SK-N-SH (cell line): Measurements from ENCODE around the gene CIT. TPM values are rescaled to one million over a fixed set of nuclear protein-coding genes. Genes with fewer than 3 reads are reported as not detected.

Experiments
- CTCF ChIA-PET: fragments of 300-600, 350-600 bp; formaldehyde crosslinking; extraction: SDS; loops from one replicate; lab custom pipeline; 2021; lab: Yijun Ruan, JAX
- POLR2A ChIA-PET: fragments of 350-600 bp; sonication (Branson Sonifier 250); formaldehyde crosslinking; extraction: SDS; loops from one replicate; lab custom pipeline; 2020; ENCODE audit warnings: antibody characterized with exemption, inconsistent platforms; lab: Yijun Ruan, JAX
- DNase-seq: peaks from one replicate; pipeline ENCODE4 v3.0.0; 2012
- H2AFZ ChIP-seq: fragments of 200-600 bp; sonication (generic); 2 replicates; pipeline ENCODE4 v1.8.1; 2016; ENCODE audit warnings: antibody characterized with exemption, mild to moderate bottlenecking, low read depth
- H3F3A ChIP-seq: fragments of 200-600 bp; sonication (generic); replicated peaks from 2 replicates; pipeline ENCODE3; 2016; ENCODE audit warnings: antibody characterized with exemption, mild to moderate bottlenecking; ENCODE audit not compliant: insufficient read depth
- H3K27ac ChIP-seq, 2 experiments: fragments of 200-500 bp in 1 of 2; fragments of 200-600 bp in 1 of 2; sonication (Bioruptor generic) in 1 of 2; sonication (generic), shearing (Covaris generic) in 1 of 2; 2 replicates each; pipeline versions ENCODE4 v1.5.1 to v1.6.1; 2014 to 2016; ENCODE audit warnings: low read depth in 2 of 2, inconsistent platforms in 1 of 2, low read length in 1 of 2, mild to moderate bottlenecking in 1 of 2, mixed read lengths in 1 of 2
- H3K27me3 ChIP-seq: fragments of 200-600 bp; sonication (generic), shearing (Covaris generic); 2 replicates; pipeline ENCODE4 v1.6.1; 2016; ENCODE audit warnings: mixed run types; ENCODE audit not compliant: insufficient read depth
- H3K36me3 ChIP-seq, 2 experiments: fragments of 200-500 bp in 1 of 2; fragments of 200-600 bp in 1 of 2; sonication (Bioruptor generic) in 1 of 2; sonication (generic) in 1 of 2; replicated peaks in 1 of 2; 2 replicates each; pipeline versions ENCODE3 to v1.5.1; 2014 to 2016; ENCODE audit warnings: low read length in 1 of 2, mild to moderate bottlenecking in 1 of 2; ENCODE audit not compliant: insufficient read depth in 2 of 2, control insufficient read depth in 1 of 2
- H3K4me1 ChIP-seq, 2 experiments: fragments of 200-500 bp in 1 of 2; fragments of 200-600 bp in 1 of 2; sonication (Bioruptor generic) in 1 of 2; sonication (generic), shearing (Covaris generic) in 1 of 2; 2 replicates each; pipeline versions ENCODE4 v1.5.1 to v1.6.1; 2014 to 2016; ENCODE audit warnings: low read depth in 1 of 2, low read length in 1 of 2, mixed run types in 1 of 2; ENCODE audit not compliant: insufficient read depth in 2 of 2, control insufficient read depth in 1 of 2
- H3K4me2 ChIP-seq: fragments of 200-600 bp; sonication (generic), shearing (Covaris generic); 2 replicates; pipeline ENCODE4 v1.6.1; 2017; ENCODE audit warnings: mixed run types
- H3K4me3 ChIP-seq, 2 experiments: fragments of 200-500 bp in 1 of 2; fragments of 200-600 bp in 1 of 2; sonication (Bioruptor generic) in 1 of 2; sonication (generic), shearing (Covaris generic) in 1 of 2; 2 replicates each; pipeline versions ENCODE4 v1.5.1 to v1.8.1; 2014 to 2016; ENCODE audit warnings: low read depth in 2 of 2, inconsistent platforms in 1 of 2, low read length in 1 of 2, mild to moderate bottlenecking in 1 of 2, mixed read lengths in 1 of 2, moderate library complexity in 1 of 2
- H3K79me2 ChIP-seq: fragments of 200-600 bp; sonication (generic); 2 replicates; pipeline ENCODE4 v1.8.1; 2017; ENCODE audit warnings: mild to moderate bottlenecking; ENCODE audit not compliant: insufficient read depth
- H3K9ac ChIP-seq: fragments of 200-600 bp; sonication (generic); 2 replicates; pipeline ENCODE4 v1.6.1; 2017; ENCODE audit warnings: mixed run types
- H3K9me2 ChIP-seq: fragments of 200-600 bp; sonication (generic); 2 replicates; pipeline ENCODE4 v1.6.1; 2017; ENCODE audit warnings: mixed run types
- H3K9me3 ChIP-seq: fragments of 200-600 bp; sonication (generic); 2 replicates; pipeline ENCODE4 v1.6.1; 2017; ENCODE audit warnings: mixed run types, mild to moderate bottlenecking, moderate library complexity
- H4K20me1 ChIP-seq: fragments of 200-600 bp; sonication (generic); 2 replicates; pipeline ENCODE4 v1.6.1; 2017; ENCODE audit warnings: mild to moderate bottlenecking, mixed run types; ENCODE audit not compliant: insufficient read depth
- CTCF ChIP-seq: fragments of 200-600 bp; sonication (generic); IDR thresholded peaks from 2 replicates; pipeline ENCODE4 v1.6.1; 2017; ENCODE audit warnings: antibody characterized with exemption, mild to moderate bottlenecking, moderate library complexity
- EP300 ChIP-seq, 2 experiments: IDR thresholded peaks; 2 replicates each; pipeline versions ENCODE4 v1.4.0 to v1.6.1; 2012; ENCODE audit warnings: borderline replicate concordance in 1 of 2, low read depth in 1 of 2, low read length in 1 of 2
- EZH2phosphoT487 ChIP-seq: fragments of 200-600 bp; sonication (generic); IDR thresholded peaks from 2 replicates; pipeline ENCODE4 v1.6.1; 2017; ENCODE audit warnings: low read depth, mixed run types, mild to moderate bottlenecking, antibody characterized with exemption, moderate library complexity, borderline replicate concordance
- FOXM1 ChIP-seq: IDR thresholded peaks from 2 replicates; pipeline ENCODE4 v1.4.0; 2012; ENCODE audit warnings: low read depth, mild to moderate bottlenecking
- MAX ChIP-seq: IDR thresholded peaks from 2 replicates; pipeline ENCODE4 v1.4.0; 2012; ENCODE audit warnings: low read depth
- NRF1 ChIP-seq: IDR thresholded peaks from 2 replicates; pipeline ENCODE4 v1.6.1; 2012; ENCODE audit warnings: low read depth, mild to moderate bottlenecking, low read length
- RFX5 ChIP-seq: IDR thresholded peaks from 2 replicates; pipeline ENCODE4 v1.6.1; 2012; ENCODE audit warnings: mild to moderate bottlenecking, improper control_type of control experiment, low read length
- TAF1 ChIP-seq: IDR thresholded peaks from 2 replicates; pipeline ENCODE4 v1.6.1; 2012; ENCODE audit warnings: low read depth, mild to moderate bottlenecking, low read length, moderate library complexity, borderline replicate concordance
- TCF12 ChIP-seq: IDR thresholded peaks from 2 replicates; pipeline ENCODE4 v1.4.0; 2012
- USF1 ChIP-seq: IDR thresholded peaks from 2 replicates; pipeline ENCODE4 v1.4.0; 2012; ENCODE audit warnings: low read depth, borderline replicate concordance
- USF2 ChIP-seq: fragments of 150-350 bp; IDR thresholded peaks from 2 replicates; pipeline ENCODE4 v1.6.1; 2017; ENCODE audit warnings: antibody characterized with exemption, low read length, low read depth, borderline replicate concordance
- WGBS: methylation state at CpG from one replicate; pipeline ENCODE4 v1.1.6; 2017; ENCODE audit warnings: low lambda C conversion rate; 5-methylcytosine and 5-hydroxymethylcytosine counted together
- polyA plus RNA-seq, 3 experiments: library from polyadenylated mRNA; depleted of rRNA; stranded (reverse); fragments of >200 nt; gene quantifications; 2 replicates each; pipeline ENCODE4 v1.2.3, GENCODE V29; 2012

The CIT gene
- polyA plus RNA-seq, 1 of the 3 experiments (the other 2 are of a cell fraction) = 7.7 TPM

GRCh38 chr12:119838826-119839600, 38.1 kb downstream of the CIT start:
- no peak overlapping the region for H3K27ac ChIP-seq
- H2AFZ ChIP-seq = no peak overlapping the region
- H3K9me3 ChIP-seq = no peaks in the 10 kb centered on the region
- ChIA-PET POLR2A (interaction anchor here (0.6 kb wide), 1 partner anchor 104 kb away, joined by 3 read pairs; no protein-coding TSS in a partner anchor), CTCF (interaction anchor here (0.8 kb wide), 1 partner anchor 35 kb away, joined by 4 read pairs; no protein-coding TSS in a partner anchor)
- peaks cover 46% of the 10 kb centered on the region for H3K79me2 ChIP-seq
- H3K4me3 ChIP-seq = no peak overlapping the region
- no peak overlapping the region for H3K9ac ChIP-seq
- H3K4me2 ChIP-seq = no peak overlapping the region
- H3K9me2 ChIP-seq = no peaks in the 10 kb centered on the region
- no peaks in the 10 kb centered on the region for H4K20me1 ChIP-seq
- H3K27me3 ChIP-seq = no peaks in the 10 kb centered on the region
- no peaks in the 10 kb centered on the region for H3K4me1 ChIP-seq
- TF ChIP-seq RFX5 = no peak
- no peak for DNase-seq
- peaks cover 1 to 12% of the 10 kb centered on the region in 2 experiments for H3K36me3 ChIP-seq
- 93% methylated on average over 14 of the region's 14 CpGs for WGBS
- no peaks in the 10 kb centered on the region for H3F3A ChIP-seq

GRCh38 chr12:119836781-119837180, 40.3 kb downstream of the CIT start:
- WGBS = 94% methylated on average over 1 of the region's 1 CpG
- DNase-seq = no peak
- Histone ChIP-seq H3K27me3 (no peaks in the 10 kb centered on the region), H3K9me3 (no peaks in the 10 kb centered on the region), H4K20me1 (no peaks in the 10 kb centered on the region), H3F3A (no peaks in the 10 kb centered on the region), H3K4me2 (no peak overlapping the region), H3K36me3 (peaks cover 7 to 11% of the 10 kb centered on the region in 2 experiments), H3K27ac (no peak overlapping the region), H3K9ac (no peak overlapping the region), H2AFZ (no peak overlapping the region), H3K4me3 (no peak overlapping the region), H3K79me2 (peaks cover 37% of the 10 kb centered on the region), H3K9me2 (no peaks in the 10 kb centered on the region), H3K4me1 (no peaks in the 10 kb centered on the region)
- no peak for TF ChIP-seq TAF1
- TF ChIP-seq FOXM1 = no peak
- TF ChIP-seq CTCF = no peak
- no peak for TF ChIP-seq USF1
- TF ChIP-seq NRF1 = no peak
- TF ChIP-seq EP300 (IDR thresholded peaks at IDR 0.05; ENCODE audit: borderline replicate concordance in 1 of 2, low read depth in 1 of 2, low read length in 1 of 2) = no peak
- TF ChIP-seq MAX = no peak
- no peak for TF ChIP-seq TCF12
- TF ChIP-seq USF2 = no peak
- no peak for TF ChIP-seq EZH2phosphoT487
- CTCF ChIA-PET = interaction anchor here (1.0 kb wide), 1 partner anchor 21 kb away, joined by 3 read pairs; no protein-coding TSS in a partner anchor
- POLR2A ChIA-PET = no interaction called here
